HG03135 (cell line): ENCODE data around the gene MEOX2.

ENCODE experiments used
- ATAC-seq: cut with Tn5 transposase; IDR thresholded peaks from one replicate; pipeline ENCODE4 v1.9.1; 2021; ENCODE audit warnings: mild to moderate bottlenecking, moderate library complexity; ENCODE audit not compliant: unreplicated experiment

The MEOX2 gene

DNA sequence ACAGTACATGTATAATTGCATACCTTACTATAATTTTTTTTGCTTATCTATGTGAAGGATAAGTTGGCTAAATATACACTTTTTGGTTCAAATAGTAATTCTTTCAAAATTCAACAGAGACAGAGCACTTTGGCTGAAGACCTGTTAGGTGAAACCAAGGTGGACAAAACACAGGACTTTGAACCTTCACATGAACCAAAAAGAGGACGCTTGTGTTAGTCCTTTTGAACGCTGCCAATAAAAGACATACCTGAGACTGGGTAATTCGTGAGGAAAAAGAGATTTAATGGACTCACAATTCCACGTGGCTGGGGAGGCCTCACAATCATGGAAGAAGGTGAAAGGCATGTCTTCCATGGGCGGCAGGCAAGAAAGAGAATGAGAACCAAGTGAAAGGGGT, 120.0 kb downstream of the MEOX2 start:
- ATAC-seq: no peak

DNA sequence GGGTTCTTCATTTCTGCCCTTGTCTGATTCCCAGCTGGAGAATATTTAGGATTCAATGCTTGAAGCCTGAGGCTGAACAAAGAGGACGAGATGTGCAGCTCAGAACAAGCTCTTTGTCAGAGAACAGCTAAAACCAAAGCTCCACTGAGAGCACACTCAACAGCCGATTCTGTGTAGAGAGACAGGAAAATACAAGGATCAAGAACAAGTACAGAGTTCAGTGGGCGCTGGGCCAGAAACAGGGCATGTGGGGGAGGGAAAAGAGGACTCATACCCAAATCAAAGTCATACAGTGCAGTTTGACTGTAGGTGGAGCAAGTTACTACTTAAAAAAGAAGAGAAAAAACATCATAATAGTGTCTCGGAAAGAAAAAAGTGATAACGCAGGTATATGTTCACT, 124.6 kb downstream of the MEOX2 start, which contains the start of gene AGMO:
Gene AGMO (minus strand): TSS at position 181 of the 400 bp plus-strand sequence.
- no peak for ATAC-seq
